H1 (cell line): ENCODE results near the gene NDUFS8. TPM values are rescaled to one million over a fixed set of nuclear protein-coding genes. Genes with fewer than 3 reads are reported as not detected.

ENCODE experiments used
- CTCF ChIA-PET: fragments of 300-600 bp; sonication (Branson Sonifier 250); formaldehyde crosslinking; loops from one replicate; lab custom pipeline; 2021; ENCODE audit not compliant: partially characterized antibody; lab: Charles Lee
- POLR2A ChIA-PET: fragments of 300-600 bp; sonication (Branson Sonifier 250); formaldehyde crosslinking; loops from one replicate; lab custom pipeline; 2021; ENCODE audit warnings: inconsistent platforms; ENCODE audit not compliant: partially characterized antibody; lab: Charles Lee
- DNase-seq, 2 experiments: peaks; one replicate each; pipeline versions ENCODE4 v3.0.0 to v3.0.0-alpha.2; 2010 to 2022; ENCODE audit warnings: low spot score in 2 of 2, low read depth in 1 of 2, mixed read lengths in 1 of 2
- FAIRE-seq: peaks from 2 replicates; lab custom pipeline; 2011; peaks lifted over from hg19 to GRCh38; lab: Jason Lieb, UNC
- H2AFZ ChIP-seq: 2 replicates; pipeline ENCODE4 v1.8.1; 2012; ENCODE audit warnings: low read length, inconsistent platforms
- H2AK5ac ChIP-seq: 2 replicates; pipeline ENCODE4 v1.6.1; 2013; ENCODE audit warnings: low read depth, low read length
- H2BK120ac ChIP-seq: replicated peaks from 2 replicates; pipeline ENCODE3; 2013; ENCODE audit warnings: low read depth, low read length, inconsistent platforms
- H2BK12ac ChIP-seq: 2 replicates; pipeline ENCODE4 v1.6.1; 2013; ENCODE audit warnings: low read depth, low read length
- H2BK15ac ChIP-seq: 2 replicates; pipeline ENCODE4 v1.6.1; 2013; ENCODE audit warnings: low read length
- H2BK20ac ChIP-seq: 2 replicates; pipeline ENCODE4 v1.6.1; 2013; ENCODE audit warnings: low read length
- H2BK5ac ChIP-seq: 2 replicates; pipeline ENCODE4 v1.6.1; 2013; ENCODE audit warnings: low read depth, low read length
- H3K14ac ChIP-seq: 2 replicates; pipeline ENCODE4 v1.6.1; 2013; ENCODE audit warnings: inconsistent platforms; ENCODE audit not compliant: insufficient read length
- H3K18ac ChIP-seq: 2 replicates; pipeline ENCODE4 v1.6.1; 2013; ENCODE audit warnings: low read length; ENCODE audit errors: extremely low read depth
- H3K23ac ChIP-seq: 2 replicates; pipeline ENCODE4 v1.6.1; 2013; ENCODE audit warnings: inconsistent platforms; ENCODE audit not compliant: insufficient read length
- H3K23me2 ChIP-seq: 2 replicates; pipeline ENCODE4 v1.6.1; 2013; ENCODE audit warnings: low read depth, low read length
- H3K27ac ChIP-seq: 2 replicates; pipeline ENCODE4 v1.6.1; 2011; ENCODE audit warnings: low read depth, low read length, inconsistent platforms
- H3K27me3 ChIP-seq, 4 experiments: replicated peaks in 1 of 4; 1 replicate in 1 of 4; 2 replicates in 3 of 4; pipeline versions ENCODE4 v1.6.1 to v1.8.1; 2011 to 2013; ENCODE audit warnings: low read length in 3 of 4, mild to moderate bottlenecking in 3 of 4, inconsistent platforms in 2 of 4, mixed read lengths in 2 of 4, moderate library complexity in 1 of 4; ENCODE audit not compliant: control insufficient read depth in 3 of 4, insufficient read depth in 3 of 4; ENCODE audit errors: extremely low read depth in 1 of 4
- H3K36me3 ChIP-seq, 4 experiments: 2 replicates each; pipeline versions ENCODE4 v1.6.1 to v1.8.1; 2011 to 2013; ENCODE audit warnings: mild to moderate bottlenecking in 4 of 4, low read length in 3 of 4, moderate library complexity in 2 of 4, control low read depth in 1 of 4, inconsistent platforms in 1 of 4; ENCODE audit not compliant: insufficient read depth in 4 of 4, control insufficient read depth in 2 of 4
- H3K4ac ChIP-seq: replicated peaks from 2 replicates; pipeline ENCODE3; 2013; ENCODE audit warnings: low read length, low read depth, mixed read lengths, inconsistent platforms; ENCODE audit not compliant: insufficient read length
- H3K4me1 ChIP-seq, 4 experiments: replicated peaks in 1 of 4; 1 replicate in 1 of 4; 2 replicates in 3 of 4; pipeline versions ENCODE4 v1.6.1 to v1.8.1; 2011 to 2013; ENCODE audit warnings: low read length in 3 of 4, inconsistent platforms in 2 of 4, mixed read lengths in 1 of 4; ENCODE audit not compliant: insufficient read depth in 4 of 4, control insufficient read depth in 3 of 4
- H3K4me2 ChIP-seq, 2 experiments: 2 replicates each; pipeline versions ENCODE4 v1.6.1 to v1.8.1; 2011 to 2013; ENCODE audit warnings: low read depth in 2 of 2, low read length in 2 of 2, control low read depth in 1 of 2, inconsistent platforms in 1 of 2, mild to moderate bottlenecking in 1 of 2; ENCODE audit not compliant: insufficient read depth in 1 of 2
- H3K4me3 ChIP-seq, 4 experiments: fragments of 200-600, 300-600 bp in 1 of 4; sonication (generic), shearing (Covaris generic), sonication (Bioruptor Twin) in 1 of 4; 2 replicates each; pipeline versions ENCODE4 v1.5.1 to v1.8.1; 2011 to 2016; ENCODE audit warnings: low read length in 4 of 4, low read depth in 3 of 4, control low read depth in 2 of 4, inconsistent platforms in 2 of 4, mild to moderate bottlenecking in 2 of 4, mixed read lengths in 1 of 4, moderate library complexity in 1 of 4; ENCODE audit not compliant: insufficient read depth in 2 of 4; ENCODE audit errors: extremely low read depth in 1 of 4
- H3K56ac ChIP-seq: replicated peaks from 2 replicates; pipeline ENCODE3; 2013; ENCODE audit warnings: low read depth, mild to moderate bottlenecking, mixed read lengths, low read length, inconsistent platforms; ENCODE audit not compliant: insufficient read length
- H3K79me1 ChIP-seq: 2 replicates; pipeline ENCODE4 v1.6.1; 2013; ENCODE audit warnings: low read depth, low read length, control low read depth
- H3K79me2 ChIP-seq, 2 experiments: 2 replicates each; pipeline versions ENCODE4 v1.6.1 to v1.8.1; 2012 to 2013; ENCODE audit warnings: low read length in 2 of 2, mild to moderate bottlenecking in 2 of 2, inconsistent platforms in 1 of 2; ENCODE audit not compliant: insufficient read depth in 2 of 2, control insufficient read depth in 1 of 2
- H3K9ac ChIP-seq, 4 experiments: replicated peaks in 1 of 4; 1 replicate in 1 of 4; 2 replicates in 3 of 4; pipeline versions ENCODE4 v1.6.1 to v1.8.1; 2011 to 2013; ENCODE audit warnings: low read depth in 3 of 4, low read length in 3 of 4, control low read depth in 2 of 4, mild to moderate bottlenecking in 2 of 4, moderate library complexity in 2 of 4, inconsistent platforms in 1 of 4; ENCODE audit errors: extremely low read depth in 1 of 4
- H3K9me3 ChIP-seq, 2 experiments: 2 replicates each; pipeline versions ENCODE4 v1.6.1 to v1.8.1; 2012 to 2013; ENCODE audit warnings: mild to moderate bottlenecking in 2 of 2, moderate library complexity in 2 of 2, control low read depth in 1 of 2, inconsistent platforms in 1 of 2, low read depth in 1 of 2, low read length in 1 of 2, mixed read lengths in 1 of 2; ENCODE audit not compliant: insufficient read depth in 2 of 2
- H4K20me1 ChIP-seq, 2 experiments: replicated peaks in 1 of 2; 2 replicates each; pipeline versions ENCODE3 to v1.8.1; 2011 to 2013; ENCODE audit warnings: inconsistent platforms in 2 of 2, low read length in 2 of 2, mild to moderate bottlenecking in 1 of 2; ENCODE audit not compliant: insufficient read depth in 2 of 2, control insufficient read depth in 1 of 2
- H4K5ac ChIP-seq: 2 replicates; pipeline ENCODE4 v1.6.1; 2013; ENCODE audit warnings: low read length, low read depth, mixed read lengths, inconsistent platforms; ENCODE audit not compliant: insufficient read length
- H4K8ac ChIP-seq: 2 replicates; pipeline ENCODE4 v1.8.0; 2013; ENCODE audit warnings: mild to moderate bottlenecking, moderate library complexity, low read length, inconsistent platforms; ENCODE audit not compliant: insufficient read depth; ENCODE audit errors: extremely low read depth
- H4K91ac ChIP-seq: replicated peaks from 2 replicates; pipeline ENCODE3; 2013; ENCODE audit warnings: low read length, mixed read lengths, inconsistent platforms; ENCODE audit not compliant: insufficient read length
- CEBPB ChIP-seq: IDR thresholded peaks from 2 replicates; pipeline ENCODE4 v1.6.1; 2012; ENCODE audit warnings: low read depth, low read length
- CTCF ChIP-seq, 3 experiments: IDR thresholded peaks; 1 replicate in 2 of 3; 2 replicates in 1 of 3; pipeline versions ENCODE4 v1.5.1 to v1.6.1; 2011; ENCODE audit warnings: low read length in 3 of 3, mild to moderate bottlenecking in 3 of 3, inconsistent platforms in 2 of 3, low read depth in 1 of 3, moderate library complexity in 1 of 3; ENCODE audit not compliant: insufficient read depth in 1 of 3; ENCODE audit errors: control extremely low read depth in 1 of 3
- WGBS, 2 experiments: shearing (Covaris generic) in 1 of 2; methylation state at CpG; one replicate each; pipeline versions ENCODE4 v1.1.6 to v1.1.7; 2013 to 2015; ENCODE audit warnings: low lambda C conversion rate in 2 of 2, mixed read lengths in 2 of 2, inconsistent platforms in 1 of 2, low coverage in 1 of 2, missing lambda C conversion rate in 1 of 2; ENCODE audit not compliant: insufficient replicate concordance in 2 of 2, insufficient coverage in 1 of 2, insufficient read length in 1 of 2; ENCODE audit errors: extremely low coverage in 1 of 2, missing lambda C conversion rate in 1 of 2; 5-methylcytosine and 5-hydroxymethylcytosine counted together
- polyA plus RNA-seq, 7 experiments: library from polyadenylated mRNA; depleted of rRNA in 3 of 7; stranded (reverse) in 5 of 7; unstranded in 2 of 7; fragments of >200 nt in 5 of 7; fragments of 200-250 nt in 2 of 7; gene quantifications; 1 replicate in 5 of 7; 2 replicates in 1 of 7; 4 replicates in 1 of 7; pipeline versions ENCODE4 v1.2.1 to v1.2.3, GENCODE V29; 2011 to 2013; ENCODE audit warnings: missing spikeins in 2 of 7, mixed read lengths in 2 of 7
- total RNA-seq: library from RNA; stranded (reverse); fragmentation: NEBNext Ultra II Directional; extraction: Animal tissue kit (Norgen Biotek cat#: 25700); gene quantifications from 2 replicates; pipeline ENCODE4 v1.2.1, GENCODE V29; 2021

The NDUFS8 gene
- total and polyA plus RNA-seq, 2 of the 8 experiments (the other 6 are each of a cell fraction or from before 2014, with no cell fraction given), result 182 to 291 TPM

- POLR2A ChIA-PET, result interaction anchor here (0.8 to 16.6 kb wide), 6 partner anchors 9 to 81 kb away, joined by 3 to 183 read pairs (median 4); partner anchors contain the start of genes CHKA and NDUFS8
- Histone ChIP-seq H3K18ac (no peak overlapping the region; the same call in 1 of the 2 replicates), H3K4me1 (peaks cover 4 to 19% (median 13%) of the 10 kb centered on the region in 4 experiments), H3K4me3 (no peak overlapping the region), H3K79me2 (no peaks in the 10 kb centered on the region), H3K36me3 (no peaks in the 10 kb centered on the region), H4K8ac (no peak overlapping the region), H2BK12ac (no peak overlapping the region), H3K79me1 (no peaks in the 10 kb centered on the region), H4K20me1 (peaks cover 0 to 6% of the 10 kb centered on the region in 2 experiments), H2AFZ (no peak overlapping the region), H2BK5ac (no peak overlapping the region), H3K14ac (no peak overlapping the region), H3K4me2 (no peak overlapping the region), H2BK20ac (no peak overlapping the region), H3K23ac (no peak overlapping the region), H4K91ac (no peak overlapping the region), H2BK120ac (no peak overlapping the region), H3K23me2 (no peaks in the 10 kb centered on the region; the same call in 1 of the 2 replicates), H3K27ac (no peak overlapping the region), H3K9ac (no peak overlapping the region), H4K5ac (no peak overlapping the region), H3K4ac (no peak overlapping the region), H3K56ac (no peak overlapping the region), H3K9me3 (no peaks in the 10 kb centered on the region), H2BK15ac (no peak overlapping the region), H2AK5ac (no peak overlapping the region), H3K27me3 (no peaks in the 10 kb centered on the region)
- FAIRE-seq, result no peak
- TF ChIP-seq CEBPB, result no peak
- TF ChIP-seq CTCF (IDR thresholded peaks at IDR 0.05; ENCODE audit: control extremely low read depth in 1 of 3, insufficient read depth in 1 of 3, low read depth in 1 of 3, low read length in 3 of 3), result no peak
- 92% methylated on average over 28 of the region's 36 CpGs; no CpG with 5 or more reads in 1 of the 2 experiments for WGBS, 2 experiments
- DNase-seq, result no peak
- CTCF ChIA-PET, result interaction anchor here (0.9 to 2.7 kb wide), 8 partner anchors 9 to 164 kb away, joined by 3 to 18 read pairs (median 4); partner anchors contain the start of gene NDUFS8
Observed at GRCh38 chr11:68043349-68044144, 13.1 kb downstream of the NDUFS8 start.
